Left renal pelvis (tissue), 4 donors: ENCODE results near the gene GPR108. TPM values are rescaled to one million over a fixed set of nuclear protein-coding genes. Genes with fewer than 3 reads are reported as not detected.

ENCODE experiments used
- DNase-seq, 4 donors: peaks; one replicate each; pipeline ENCODE4 v3.0.0-alpha.2; 2013; ENCODE audit warnings: low read depth in 4 of 4, low spot score in 3 of 4
- polyA plus RNA-seq, 4 donors: library from polyadenylated mRNA; unstranded; fragments of 120-200 nt; gene quantifications; one replicate each; pipeline ENCODE4 v1.2.1, GENCODE V29; 2013; ENCODE audit not compliant: insufficient read length in 4 of 4

GPR108 gene
- polyA plus RNA-seq, 4 donors, result 43.0 to 67.8 (median 58.7) TPM

- no peak for DNase-seq
These were observed 14.2 kb downstream of the GPR108 start for GRCh38 chr19:6723108-6723618.

GRCh38 chr19:6721773-6722172 is 15.6 kb downstream of the GPR108 start:
- DNase-seq, result no peak

GRCh38 chr19:6721138-6721474 is 16.3 kb downstream of the GPR108 start:
- DNase-seq, result no peak

- DNase-seq, result no peak
These were observed 16.8 kb downstream of the GPR108 start, which contains the start of gene C3 for GRCh38 chr19:6720369-6721137. Gene C3, minus strand, starts transcription at chr19:6720650. Its CDS starts 61 bp downstream, at chr19:6720589.

- no peak for DNase-seq
These were observed 17.4 kb downstream of the GPR108 start for GRCh38 chr19:6719992-6720368.

GRCh38 chr19:6719540-6719861 is 17.9 kb downstream of the GPR108 start:
- DNase-seq, result no peak

- no peak for DNase-seq
These were observed 18.4 kb downstream of the GPR108 start for GRCh38 chr19:6718741-6719539.

- no peak for DNase-seq
These were observed 19.2 kb downstream of the GPR108 start for GRCh38 chr19:6718111-6718740.

- no peak for DNase-seq
These were observed 19.9 kb downstream of the GPR108 start for GRCh38 chr19:6717441-6717971.

- no peak for DNase-seq
These were observed 20.3 kb downstream of the GPR108 start for GRCh38 chr19:6717036-6717435.

GRCh38 chr19:6716610-6716970 is 20.8 kb downstream of the GPR108 start:
- DNase-seq, result no peak

GRCh38 chr19:6714749-6715555 is 22.4 kb downstream of the GPR108 start:
- no peak for DNase-seq

GRCh38 chr19:6713773-6714692 is 23.3 kb downstream of the GPR108 start:
- no peak for DNase-seq

- no peak for DNase-seq
These were observed 24.4 kb downstream of the GPR108 start for GRCh38 chr19:6712692-6713670.

GRCh38 chr19:6712231-6712630 is 25.1 kb downstream of the GPR108 start:
- no peak for DNase-seq

GRCh38 chr19:6711605-6712004 is 25.8 kb downstream of the GPR108 start:
- DNase-seq, result no peak

GRCh38 chr19:6711078-6711361 is 26.4 kb downstream of the GPR108 start:
- no peak for DNase-seq

GRCh38 chr19:6710273-6711077 is 26.9 kb downstream of the GPR108 start:
- no peak for DNase-seq
